ENCODE measurements around the gene NAALADL2.

The NAALADL2 gene

DNA sequence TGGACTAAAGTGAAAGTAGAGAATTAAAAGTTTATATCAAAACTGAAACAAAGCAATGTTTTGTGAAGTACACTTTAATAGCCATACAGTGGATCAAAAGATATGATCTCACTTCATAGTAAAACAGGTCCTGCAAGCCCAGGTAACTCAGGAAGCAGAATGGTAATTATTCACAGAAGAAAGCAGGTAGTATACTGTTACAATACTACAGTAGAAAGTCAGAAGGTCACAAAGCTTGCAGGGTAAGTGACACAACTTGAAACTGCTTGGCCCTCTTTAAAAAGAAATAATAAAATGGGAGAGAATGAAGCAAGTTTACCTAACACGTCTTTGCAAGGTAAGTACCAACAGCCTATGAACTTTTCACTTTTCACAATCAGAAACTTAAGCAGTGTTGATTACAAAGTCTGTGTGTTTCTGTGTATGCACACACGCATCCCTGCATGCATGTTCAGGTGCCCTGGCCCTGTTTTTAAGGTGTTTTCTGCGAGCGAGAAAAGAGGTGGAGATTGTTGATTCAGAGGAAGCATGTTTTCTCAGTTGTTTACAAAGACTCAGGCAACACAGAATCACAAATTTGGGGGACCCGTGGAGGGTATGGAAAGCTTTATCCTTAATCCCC, at the start of gene NAALADL2:
NAALADL2 (plus strand) TSS at position 221 of the 622 bp plus-strand sequence.
- no peak for DNase-seq

DNA sequence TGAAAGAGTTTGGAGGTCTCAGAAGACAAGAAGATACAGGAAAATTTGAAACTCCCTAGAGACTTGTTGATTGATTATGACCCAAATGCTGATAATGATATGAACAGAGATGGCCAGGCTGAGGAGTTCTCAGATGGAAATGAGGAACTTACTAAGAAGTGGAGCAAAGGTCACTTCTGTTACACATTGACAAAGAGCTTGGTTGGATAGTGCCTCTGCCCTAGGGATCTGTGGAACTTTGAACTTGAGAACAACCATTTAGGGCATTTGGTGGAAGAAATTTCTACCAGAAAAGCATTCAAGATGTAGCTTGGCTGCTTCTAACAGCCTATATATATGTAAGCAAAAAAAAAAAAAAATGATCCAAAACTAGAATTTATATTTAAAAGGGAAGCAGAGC, 48.9 kb upstream of the NAALADL2 start:
- no peak for DNase-seq

DNA sequence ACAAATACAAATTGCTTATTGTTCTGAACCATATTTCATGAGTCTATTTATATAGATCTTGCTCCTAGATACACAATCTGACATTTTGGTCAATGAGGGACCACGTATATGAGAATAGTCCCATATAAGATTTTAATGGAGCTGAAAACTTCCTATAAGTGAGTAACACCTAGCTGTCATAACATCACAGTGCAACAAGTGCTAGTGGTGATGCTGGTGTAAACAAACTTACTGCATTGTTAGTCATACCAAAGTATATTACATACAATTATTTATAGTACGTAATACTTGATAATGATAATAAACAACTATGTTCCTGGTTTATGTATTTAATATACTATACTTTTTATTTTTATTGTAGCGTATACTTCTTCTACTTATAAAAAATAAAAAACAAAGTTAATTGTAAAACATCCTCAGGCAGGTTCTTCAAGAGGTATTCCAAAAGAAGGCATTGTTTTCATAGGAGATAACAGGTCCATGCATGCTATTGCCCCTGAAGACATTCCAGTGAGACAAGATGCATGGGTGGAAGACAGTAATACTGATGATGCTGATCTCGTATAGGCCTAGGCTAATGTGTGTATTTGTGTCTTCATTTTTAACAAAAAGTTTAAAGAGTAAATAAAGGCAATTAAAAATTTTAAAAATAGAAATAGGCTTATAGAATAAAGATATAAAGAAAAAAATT, 46.8 kb upstream of the NAALADL2 start:
- DNase-seq, result no peak

DNA sequence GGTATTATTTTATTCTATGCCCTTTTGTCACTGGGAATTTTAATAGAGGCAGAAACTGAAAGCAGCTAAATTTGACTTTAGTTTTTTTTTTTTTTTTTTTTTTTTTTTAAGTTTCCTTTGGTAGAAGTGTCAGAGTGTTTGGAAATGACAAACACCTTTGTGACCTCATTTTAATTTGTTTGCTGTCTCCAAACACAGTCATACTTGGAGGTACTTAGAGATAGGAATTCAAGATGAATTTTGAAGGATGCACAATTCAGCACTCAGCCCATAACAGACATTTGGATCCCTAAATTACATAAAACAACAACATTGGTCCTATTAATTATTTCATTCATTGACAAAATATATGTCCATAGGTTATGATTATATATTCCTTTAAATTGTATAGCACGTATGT, 43.4 kb upstream of the NAALADL2 start:
- no peak for DNase-seq

DNA sequence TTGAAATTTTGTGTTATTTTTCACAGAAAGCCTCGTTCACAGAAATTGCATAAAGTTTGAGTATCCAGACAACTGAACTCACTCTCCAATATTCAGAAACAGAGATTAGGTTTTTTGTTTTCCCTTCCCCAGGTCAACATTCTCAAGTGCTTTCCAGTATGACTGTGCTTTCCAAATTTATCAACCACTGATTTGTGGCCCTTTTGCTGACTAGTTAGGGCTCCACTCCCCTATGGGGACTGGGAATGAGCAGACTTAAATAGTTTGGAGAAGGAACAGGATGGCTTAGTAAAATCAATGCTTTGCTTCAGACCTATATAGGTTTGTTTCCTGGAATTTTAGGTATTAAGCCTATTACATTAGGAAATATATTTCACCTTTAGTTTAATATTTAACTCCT, 38.2 kb upstream of the NAALADL2 start:
- no peak for DNase-seq

DNA sequence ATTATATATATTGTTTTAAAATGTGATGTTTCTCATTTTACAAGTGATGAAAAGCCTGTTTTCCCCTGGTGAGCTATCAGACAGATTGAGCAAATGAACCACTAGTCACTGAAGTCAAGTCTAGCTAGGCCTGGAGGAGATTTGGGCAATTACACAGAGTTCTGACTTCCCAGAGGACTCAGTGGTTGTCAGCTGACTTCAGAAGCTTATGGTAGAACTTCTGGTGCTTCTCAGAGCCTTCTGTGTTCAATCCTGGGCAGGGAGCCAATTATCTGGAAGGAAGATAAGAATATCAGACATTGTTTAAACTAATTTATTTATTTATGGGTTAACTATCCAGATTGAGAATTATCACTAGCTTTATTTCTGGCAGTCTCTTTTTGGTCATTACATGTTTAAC, 37.7 kb upstream of the NAALADL2 start:
- DNase-seq, result no peak

DNA sequence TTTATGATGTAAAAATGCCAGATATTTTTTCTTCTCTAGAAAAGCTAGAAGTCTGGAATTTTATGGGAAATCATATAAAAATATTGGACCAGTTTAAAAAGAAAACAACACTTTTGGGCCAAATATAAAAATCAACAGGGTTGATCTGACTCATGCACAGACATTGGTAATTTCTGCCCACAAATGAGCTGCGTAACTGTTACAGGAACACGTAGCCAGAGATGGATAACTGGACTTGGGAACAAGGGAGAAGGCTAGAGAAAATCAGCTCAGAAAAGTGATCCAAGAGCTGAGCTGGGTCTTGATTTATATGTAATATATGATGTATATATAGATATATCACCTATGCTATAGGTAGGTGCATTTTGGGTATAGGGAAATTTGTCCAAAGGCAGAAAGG, 36.8 kb upstream of the NAALADL2 start:
- no peak for DNase-seq

DNA sequence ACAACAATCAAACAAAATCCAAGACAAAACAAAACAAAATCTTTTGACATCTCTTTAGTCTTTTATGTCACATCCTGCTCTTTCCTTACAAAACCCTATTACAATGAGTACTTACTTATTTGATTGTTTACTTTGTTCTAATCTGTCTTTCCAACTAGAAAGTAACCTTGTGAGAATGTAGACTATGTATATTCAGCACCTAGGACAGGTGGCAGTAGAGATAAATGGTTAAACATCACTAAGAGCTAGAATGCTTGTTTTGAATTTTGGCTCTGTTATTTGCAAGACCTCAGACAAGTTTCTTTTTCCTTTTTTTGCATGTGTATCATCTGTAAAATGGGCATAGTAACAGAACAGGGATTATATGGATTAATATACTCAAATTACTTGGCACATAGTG, 33.1 kb upstream of the NAALADL2 start:
- no peak for DNase-seq

DNA sequence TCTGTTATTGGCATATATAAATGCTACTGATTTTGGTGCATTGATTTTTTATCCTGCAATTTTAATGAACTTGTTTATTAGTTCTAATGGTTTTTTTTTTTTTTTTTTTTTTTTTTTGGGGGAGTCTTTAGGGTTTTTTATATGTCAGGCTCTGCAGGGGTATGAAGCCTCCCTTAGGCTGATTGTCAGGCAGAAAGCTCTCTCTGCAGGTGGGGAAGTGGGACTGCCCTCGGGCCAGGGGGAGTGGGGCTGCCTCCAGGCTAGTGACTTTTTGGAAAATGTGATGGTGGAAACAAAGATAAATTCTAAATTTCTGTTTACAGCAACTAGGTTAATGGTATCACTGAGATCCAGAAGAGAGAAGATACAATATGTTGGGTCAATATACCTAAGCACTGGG, 14.4 kb upstream of the NAALADL2 start:
- no peak for DNase-seq

DNA sequence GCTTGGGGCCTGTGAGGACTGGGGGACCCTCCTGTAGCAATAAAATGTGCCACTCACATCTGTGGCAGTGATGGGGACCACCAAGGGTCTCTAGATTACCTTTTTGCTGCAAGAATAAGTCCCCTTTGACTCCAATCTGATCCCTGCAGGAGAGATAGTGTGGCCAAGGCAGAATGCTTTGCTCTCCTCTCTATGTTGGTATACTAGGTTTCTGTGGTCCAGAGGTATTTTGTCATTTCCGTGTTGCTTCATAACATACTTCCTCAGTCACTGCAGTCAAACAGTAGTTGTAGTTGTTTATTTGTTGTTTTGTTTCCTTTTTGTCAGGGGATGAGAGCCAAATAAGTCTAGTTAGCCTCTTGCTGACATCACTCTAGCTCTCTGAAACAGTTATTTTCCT, 13.1 kb upstream of the NAALADL2 start:
- no peak for DNase-seq

DNA sequence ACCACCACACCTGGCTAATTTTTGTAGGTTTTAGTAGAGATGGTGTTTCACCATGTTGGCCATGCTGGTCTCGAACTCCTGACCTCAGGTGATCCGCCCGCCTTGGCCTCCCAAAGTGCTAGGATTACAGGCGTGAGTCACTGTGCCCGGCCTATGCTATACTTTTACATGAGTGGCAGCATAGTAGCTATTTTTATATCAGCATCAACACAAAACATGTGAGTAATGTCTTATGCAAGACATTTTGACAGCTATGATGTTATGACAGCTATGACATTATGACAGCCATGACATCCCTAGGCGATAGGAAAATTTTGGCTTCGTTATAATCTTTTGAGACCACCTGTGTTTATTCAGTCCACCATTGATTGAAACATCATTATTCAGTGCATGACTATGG, 4.1 kb upstream of the NAALADL2 start:
- no peak for DNase-seq

DNA sequence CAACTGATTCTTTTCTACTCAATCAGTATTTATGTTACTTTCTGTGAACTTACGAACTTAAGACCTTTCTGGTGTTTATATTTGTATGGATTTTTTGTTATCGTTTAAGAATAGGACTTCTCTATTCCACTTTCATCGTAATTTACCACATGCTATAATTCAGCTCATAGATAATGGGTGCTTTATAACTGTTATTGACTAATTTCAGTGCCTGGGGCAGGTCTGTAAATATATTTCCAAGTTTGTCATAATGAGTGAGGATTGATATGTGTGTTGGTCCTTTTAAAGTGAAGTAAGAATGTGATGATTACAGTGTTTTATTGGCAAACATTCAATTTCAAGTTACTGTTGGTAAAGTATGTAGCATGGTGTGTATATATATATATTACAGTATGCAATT, 1.8 kb upstream of the NAALADL2 start:
- no peak for DNase-seq

DNA sequence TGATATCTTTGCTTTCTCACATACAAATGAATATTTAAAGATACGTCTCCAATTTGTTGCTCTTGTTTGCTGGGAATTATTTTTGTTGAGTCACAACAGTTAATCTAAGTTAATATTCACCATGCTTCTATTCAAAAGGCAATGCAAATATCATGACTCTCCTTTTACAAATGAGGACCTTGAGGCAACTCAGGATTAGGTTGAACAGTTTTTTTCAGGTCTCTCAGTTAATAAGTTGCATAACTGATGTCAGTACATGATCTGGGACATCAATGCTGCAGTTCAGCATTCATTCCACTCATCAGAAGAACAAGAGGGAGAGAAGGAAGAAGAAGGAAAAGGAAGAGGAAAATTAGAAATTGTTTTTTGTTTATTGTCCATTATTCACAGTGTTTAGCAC, 781 bp upstream of the NAALADL2 start:
- DNase-seq, result no peak

DNA sequence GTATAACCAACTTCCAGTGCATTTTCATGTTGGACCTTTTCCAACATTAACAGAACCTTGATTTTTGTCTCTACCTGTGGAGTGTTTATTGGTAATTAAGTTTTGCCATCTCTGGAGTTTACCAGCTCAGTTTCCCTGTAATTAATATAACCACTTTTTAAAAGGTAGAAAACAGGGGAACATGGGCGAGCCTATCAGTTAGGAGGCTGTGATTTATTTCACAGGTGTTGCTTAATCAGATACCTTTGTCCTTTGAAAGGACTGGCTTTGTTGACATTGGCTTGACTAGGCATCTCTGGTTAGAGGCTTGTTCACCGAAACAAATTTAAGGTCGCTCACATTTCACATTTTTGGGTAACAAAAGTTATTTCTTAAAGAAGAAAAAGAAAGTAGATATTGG, 622 bp downstream of the NAALADL2 start:
- DNase-seq, result no peak

DNA sequence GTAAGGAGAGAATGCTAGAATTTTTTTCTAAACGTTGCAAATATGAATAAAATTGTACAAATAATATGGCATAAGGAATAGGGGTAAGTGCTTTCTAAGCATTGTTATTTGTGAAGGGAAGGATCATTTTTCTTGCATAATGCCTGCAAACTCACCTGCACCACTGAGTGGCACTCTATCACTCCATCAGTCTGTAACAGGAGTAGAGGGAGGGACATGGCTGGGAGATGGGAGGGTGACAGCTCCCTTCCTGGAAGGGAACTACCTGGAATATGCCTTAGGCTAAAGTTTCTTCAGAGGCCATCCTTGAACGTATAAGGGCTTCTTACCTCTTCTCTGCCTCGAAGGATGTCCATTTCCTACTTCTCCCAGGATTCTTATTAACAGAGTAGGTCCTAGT, 3.0 kb downstream of the NAALADL2 start:
- DNase-seq, result no peak

DNA sequence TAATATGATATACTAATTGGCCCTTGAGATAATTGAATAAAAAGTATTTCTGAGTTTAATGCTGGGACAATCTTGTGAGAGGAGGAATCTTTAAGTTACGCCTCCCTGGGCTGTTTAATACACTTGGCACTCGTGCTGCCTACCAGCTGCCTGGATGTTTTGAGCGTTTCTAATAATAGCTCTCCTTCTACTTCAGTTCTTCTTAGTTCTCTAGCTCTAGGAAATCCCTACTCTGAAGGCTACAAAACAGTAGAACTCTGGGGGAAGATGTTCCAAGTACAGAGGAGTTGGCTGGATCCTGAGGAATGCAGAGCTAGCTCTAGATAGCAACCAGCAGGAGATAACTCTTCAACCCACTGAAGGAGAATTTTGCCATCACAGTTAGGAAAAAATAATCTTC, 3.5 kb downstream of the NAALADL2 start:
- no peak for DNase-seq

DNA sequence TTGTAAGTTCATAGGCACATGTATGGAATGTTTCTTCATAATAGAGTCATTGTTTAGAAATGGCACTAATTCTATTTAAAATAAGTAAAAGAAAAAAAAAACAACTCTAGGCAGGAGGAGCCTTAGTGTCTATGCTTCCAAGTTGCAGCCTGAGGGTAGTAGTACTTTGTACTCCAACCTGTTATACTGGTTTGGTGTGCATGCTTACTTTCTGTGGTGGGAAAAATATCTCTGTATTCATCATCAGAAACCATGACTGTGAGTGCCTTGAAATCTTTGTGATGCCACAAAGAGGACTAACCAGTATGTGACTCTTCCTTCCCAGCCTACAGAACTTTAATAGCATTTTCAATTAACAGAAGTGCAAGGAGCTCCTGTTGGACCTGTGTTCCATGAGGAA, 4.4 kb downstream of the NAALADL2 start:
- no peak for DNase-seq

DNA sequence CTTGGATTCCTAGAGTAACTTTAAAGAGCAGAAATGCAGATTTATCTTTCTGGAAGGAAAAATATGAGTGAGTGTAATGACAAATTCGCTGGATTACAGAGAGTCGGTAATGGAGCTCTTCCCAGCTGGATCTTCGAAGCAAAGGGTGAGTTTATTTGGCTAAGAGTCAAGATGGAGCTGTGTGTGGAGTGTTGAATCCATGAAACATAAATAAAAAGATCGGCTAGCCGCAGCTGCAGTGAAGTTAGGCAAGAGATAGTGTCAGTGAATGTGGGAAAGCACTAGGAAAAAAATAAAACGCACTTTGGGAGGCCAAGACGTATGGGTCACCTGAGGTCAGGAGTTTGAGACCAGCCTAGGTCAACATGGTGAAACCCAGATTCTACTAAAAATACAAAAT, 10.3 kb downstream of the NAALADL2 start:
- no peak for DNase-seq

DNA sequence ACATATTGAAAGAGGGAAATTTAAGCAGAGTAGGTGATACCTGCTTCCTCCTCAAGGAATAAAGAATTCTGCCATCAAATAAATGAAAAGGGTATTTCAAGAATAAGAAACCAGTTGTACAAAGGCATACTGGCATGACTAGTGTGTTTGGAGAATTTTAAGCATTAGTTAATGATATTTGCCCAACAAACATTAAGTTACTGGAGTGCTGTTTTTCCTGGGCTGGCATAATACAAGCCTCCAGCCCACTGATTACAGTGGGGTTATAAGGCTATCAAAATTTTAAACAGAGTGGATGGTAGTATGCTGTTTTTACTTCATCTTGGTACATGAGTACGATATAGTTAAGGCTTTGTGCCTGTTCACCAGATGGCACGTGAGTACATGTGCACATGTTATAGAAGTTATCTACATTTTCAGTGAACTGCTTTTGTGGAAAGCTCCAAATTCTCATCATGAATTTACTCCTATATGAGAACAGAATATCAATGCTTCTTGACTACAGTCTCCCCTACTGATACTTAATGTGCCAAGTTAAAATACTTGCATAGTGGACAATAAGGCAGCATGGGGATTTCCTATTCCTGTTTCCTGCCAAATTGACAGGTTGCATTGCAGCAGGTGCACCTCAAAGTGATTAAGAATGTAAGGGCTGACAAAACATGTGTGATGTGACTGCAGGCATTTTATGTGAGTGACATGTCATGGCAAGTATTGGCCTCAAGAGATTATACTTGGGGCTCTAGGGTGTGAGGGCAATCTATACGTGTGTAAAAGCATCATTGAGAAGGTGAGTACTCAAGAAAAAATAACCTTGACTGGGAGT, 14.9 kb downstream of the NAALADL2 start:
- no peak for DNase-seq

DNA sequence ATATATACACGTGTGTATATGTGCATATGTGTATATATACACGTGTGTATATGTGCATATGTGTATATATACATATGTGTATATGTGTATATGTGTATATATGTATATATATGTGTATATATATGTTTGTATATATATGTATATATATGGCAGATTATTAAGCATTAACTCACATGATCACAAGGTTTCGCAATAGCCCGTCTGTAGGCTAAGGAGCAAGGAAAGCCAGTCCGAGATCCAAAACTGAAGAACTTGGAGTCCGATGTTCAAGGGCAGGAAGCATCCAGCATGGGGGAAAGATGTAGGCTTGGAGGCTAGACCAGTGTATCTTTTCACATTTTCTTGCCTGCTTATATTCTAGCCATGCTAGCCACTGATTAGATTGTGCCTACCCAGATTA, 23.7 kb downstream of the NAALADL2 start:
- no peak for DNase-seq

DNA sequence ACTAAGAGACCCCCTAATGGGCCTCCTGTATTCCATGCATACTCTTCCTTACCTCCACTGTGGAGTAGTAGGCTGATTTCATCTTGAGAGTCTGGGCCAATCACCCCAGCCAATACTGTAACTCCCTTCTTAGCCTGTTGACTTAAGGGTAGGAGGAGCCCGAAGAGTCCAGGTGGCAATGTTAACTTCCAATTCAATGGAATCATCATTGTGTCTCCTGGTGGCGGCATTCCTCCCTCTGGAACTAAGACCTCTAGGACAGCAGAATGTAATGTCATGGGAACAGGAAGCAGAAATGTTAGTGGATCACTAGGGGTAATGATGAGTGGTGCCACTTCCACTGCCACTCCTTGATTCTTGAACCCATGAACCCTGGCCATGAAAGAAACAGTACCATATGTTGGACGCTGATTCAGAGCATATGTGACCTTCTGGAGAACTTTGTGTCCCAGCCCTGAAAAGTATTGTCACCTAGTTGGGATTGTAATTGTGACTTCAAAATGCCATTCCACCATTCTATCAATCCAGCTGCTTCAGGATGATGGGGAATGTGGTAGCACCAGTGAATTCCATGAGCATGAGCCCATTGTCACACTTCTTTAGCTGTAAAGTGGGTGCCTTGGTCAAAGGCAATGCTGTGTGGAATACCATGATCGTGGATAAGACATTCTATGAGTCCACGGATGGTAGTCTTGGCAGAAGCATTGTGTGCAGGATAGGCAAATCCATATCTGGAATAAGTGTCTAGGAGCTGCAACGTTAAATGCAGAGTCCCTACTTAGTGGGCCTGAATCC, 24.9 kb downstream of the NAALADL2 start:
- no peak for DNase-seq

DNA sequence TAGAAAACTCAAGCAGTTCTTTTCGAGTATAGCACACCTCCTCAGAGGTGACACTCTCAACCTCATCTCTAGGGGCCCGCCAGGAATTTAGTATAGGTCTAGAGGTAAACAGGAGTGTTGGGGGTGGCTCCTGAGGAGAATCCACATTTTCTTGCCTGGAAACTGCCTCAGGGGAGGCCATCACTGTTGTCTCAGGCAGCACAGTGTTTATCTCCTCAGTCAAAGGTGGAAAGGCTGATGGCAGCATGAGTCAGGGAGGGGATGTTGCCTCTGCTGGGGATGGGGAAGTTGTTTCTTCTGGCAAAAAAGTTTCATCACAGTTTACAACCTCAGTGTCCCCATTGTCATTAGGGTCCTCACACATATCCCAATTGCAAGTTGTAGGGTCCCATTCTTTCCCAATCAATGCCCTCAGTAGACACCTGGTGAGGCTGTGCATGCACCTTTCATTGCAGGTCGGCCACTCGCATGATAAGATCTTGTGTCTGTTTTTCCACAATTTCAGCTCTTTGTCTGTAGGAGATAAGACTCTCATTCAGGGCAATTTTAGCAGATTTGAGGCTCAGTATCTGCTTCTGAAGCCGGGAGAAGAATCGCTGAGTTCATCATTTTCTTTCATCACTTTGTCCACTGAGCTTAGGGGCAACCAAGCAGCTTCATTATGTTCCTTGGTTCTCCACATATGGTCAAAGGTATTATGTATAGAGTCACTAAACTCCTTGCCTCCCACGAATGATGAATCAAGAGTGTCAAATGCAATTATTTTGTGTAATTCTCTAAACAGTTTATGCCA, 25.8 kb downstream of the NAALADL2 start:
- no peak for DNase-seq
